GM18498 (cell line): ENCODE data around the gene RASSF8.

Experiments
- ATAC-seq: cut with Tn5 transposase; IDR thresholded peaks from one replicate; pipeline ENCODE4 v1.9.1; 2021; ENCODE audit warnings: mild to moderate bottlenecking, moderate library complexity; ENCODE audit not compliant: unreplicated experiment

The RASSF8 gene

GRCh38 chr12:25990495-25990894 lies 32.0 kb downstream of the RASSF8 start:
- no peak for ATAC-seq

GRCh38 chr12:25992026-25992782 lies 33.7 kb downstream of the RASSF8 start:
- no peak for ATAC-seq

- no peak for ATAC-seq
Measured at GRCh38 chr12:25993901-25994651, 35.6 kb downstream of the RASSF8 start.

GRCh38 chr12:25994901-25995625 lies 36.6 kb downstream of the RASSF8 start:
- no peak for ATAC-seq

GRCh38 chr12:25995906-25996305 lies 37.4 kb downstream of the RASSF8 start:
- ATAC-seq, result no peak

- no peak for ATAC-seq
Measured at GRCh38 chr12:25996677-25997076, 38.2 kb downstream of the RASSF8 start.

- ATAC-seq, result no peak
Measured at GRCh38 chr12:25997201-25997963, 38.9 kb downstream of the RASSF8 start.

- ATAC-seq, result no peak
Measured at GRCh38 chr12:26000898-26001297, 42.4 kb downstream of the RASSF8 start.

GRCh38 chr12:26001530-26001929 lies 43.0 kb downstream of the RASSF8 start:
- ATAC-seq, result no peak

- no peak for ATAC-seq
Measured at GRCh38 chr12:26003065-26003464, 44.6 kb downstream of the RASSF8 start.

GRCh38 chr12:26007566-26007965 lies 49.1 kb downstream of the RASSF8 start:
- ATAC-seq, result no peak

GRCh38 chr12:26009593-26009992 lies 51.1 kb downstream of the RASSF8 start:
- no peak for ATAC-seq

- no peak for ATAC-seq
Measured at GRCh38 chr12:26010293-26010821, 51.9 kb downstream of the RASSF8 start.

- no peak for ATAC-seq
Measured at GRCh38 chr12:26011099-26011498, 52.6 kb downstream of the RASSF8 start.

GRCh38 chr12:26014085-26014484 lies 55.6 kb downstream of the RASSF8 start:
- no peak for ATAC-seq

GRCh38 chr12:26016516-26016915 lies 58.0 kb downstream of the RASSF8 start:
- no peak for ATAC-seq

- ATAC-seq, result no peak
Measured at GRCh38 chr12:26017484-26018211, 59.2 kb downstream of the RASSF8 start.

GRCh38 chr12:26018926-26019325 lies 60.4 kb downstream of the RASSF8 start:
- ATAC-seq, result no peak

- ATAC-seq, result no peak
Measured at GRCh38 chr12:26021534-26021933, 63.1 kb downstream of the RASSF8 start.

- no peak for ATAC-seq
Measured at GRCh38 chr12:26022043-26022442, 63.6 kb downstream of the RASSF8 start.
